Type B pancreatic cell (in vitro differentiated cells): ENCODE measurements around the gene SMARCC1. TPM values are rescaled to one million over a fixed set of nuclear protein-coding genes. Genes with fewer than 3 reads are reported as not detected.

Experiments
- DNase-seq: peaks from one replicate; pipeline ENCODE4 v3.0.0; 2021; ENCODE audit warnings: mixed read lengths; ENCODE audit not compliant: unreplicated experiment; ENCODE audit errors: extremely low spot score
- H3K27ac Mint-ChIP-seq: 2 replicates; pipeline ENCODE4 v1.8.0; 2021; ENCODE audit warnings: mild to moderate bottlenecking, mixed read lengths
- H3K27me3 Mint-ChIP-seq: 2 replicates; pipeline ENCODE4 v1.8.0; 2021; ENCODE audit warnings: mixed read lengths
- H3K36me3 Mint-ChIP-seq: 2 replicates; pipeline ENCODE4 v1.8.0; 2021; ENCODE audit warnings: mixed read lengths
- H3K4me1 Mint-ChIP-seq: one replicate; pipeline ENCODE4 v1.8.0; 2021; ENCODE audit warnings: mixed read lengths; ENCODE audit not compliant: unreplicated experiment
- H3K4me3 Mint-ChIP-seq: 2 replicates; pipeline ENCODE4 v1.8.0; 2021; ENCODE audit warnings: mild to moderate bottlenecking, mixed read lengths
- H3K9me3 Mint-ChIP-seq: 2 replicates; pipeline ENCODE4 v1.8.0; 2021; ENCODE audit warnings: mixed read lengths
- total RNA-seq: library from RNA; stranded (reverse); gene quantifications from 2 replicates; pipeline ENCODE4 v1.2.1, GENCODE V29; 2021; ENCODE audit warnings: low replicate concordance
- TF ChIP-seq, protein P1 (sequence below): fragments of 200-600 bp; sonication (generic); conservative IDR thresholded peaks from 2 replicates; pipeline ENCODE4 v1.5.0; 2021; ENCODE audit warnings: antibody characterized with exemption, mild to moderate bottlenecking

The SMARCC1 gene
- total RNA-seq, 1 donor from 2014 or later = 200 TPM

DNA sequence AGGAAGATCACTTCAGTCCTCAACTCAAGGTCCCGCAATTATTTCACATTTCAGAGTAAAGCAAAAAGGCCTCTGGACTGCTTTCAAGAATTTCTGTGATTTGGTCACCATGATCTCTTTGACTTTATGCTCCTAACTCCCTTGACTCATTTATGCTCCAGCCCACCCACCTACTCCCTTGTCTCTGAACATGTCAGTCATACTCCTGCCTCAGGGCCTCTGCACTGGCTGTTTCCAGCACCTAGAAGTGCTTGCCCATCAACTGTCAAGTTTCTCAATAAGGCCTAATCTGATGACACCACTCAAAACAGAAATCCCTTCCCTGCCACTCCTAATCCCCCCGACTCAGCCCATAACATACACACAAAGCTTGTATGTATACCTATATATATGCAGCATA, 166.9 kb downstream of the SMARCC1 start:
- TF ChIP-seq, protein P1, sequence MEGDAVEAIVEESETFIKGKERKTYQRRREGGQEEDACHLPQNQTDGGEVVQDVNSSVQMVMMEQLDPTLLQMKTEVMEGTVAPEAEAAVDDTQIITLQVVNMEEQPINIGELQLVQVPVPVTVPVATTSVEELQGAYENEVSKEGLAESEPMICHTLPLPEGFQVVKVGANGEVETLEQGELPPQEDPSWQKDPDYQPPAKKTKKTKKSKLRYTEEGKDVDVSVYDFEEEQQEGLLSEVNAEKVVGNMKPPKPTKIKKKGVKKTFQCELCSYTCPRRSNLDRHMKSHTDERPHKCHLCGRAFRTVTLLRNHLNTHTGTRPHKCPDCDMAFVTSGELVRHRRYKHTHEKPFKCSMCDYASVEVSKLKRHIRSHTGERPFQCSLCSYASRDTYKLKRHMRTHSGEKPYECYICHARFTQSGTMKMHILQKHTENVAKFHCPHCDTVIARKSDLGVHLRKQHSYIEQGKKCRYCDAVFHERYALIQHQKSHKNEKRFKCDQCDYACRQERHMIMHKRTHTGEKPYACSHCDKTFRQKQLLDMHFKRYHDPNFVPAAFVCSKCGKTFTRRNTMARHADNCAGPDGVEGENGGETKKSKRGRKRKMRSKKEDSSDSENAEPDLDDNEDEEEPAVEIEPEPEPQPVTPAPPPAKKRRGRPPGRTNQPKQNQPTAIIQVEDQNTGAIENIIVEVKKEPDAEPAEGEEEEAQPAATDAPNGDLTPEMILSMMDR = no peak
- Mint-ChIP-seq H3K9me3 (no peaks in the 10 kb centered on the region), H3K27ac (no peak overlapping the region), H3K4me1 (no peaks in the 10 kb centered on the region), H3K27me3 (no peaks in the 10 kb centered on the region), H3K36me3 (peaks cover 33% of the 10 kb centered on the region), H3K4me3 (no peak overlapping the region)
- no peak for DNase-seq

DNA sequence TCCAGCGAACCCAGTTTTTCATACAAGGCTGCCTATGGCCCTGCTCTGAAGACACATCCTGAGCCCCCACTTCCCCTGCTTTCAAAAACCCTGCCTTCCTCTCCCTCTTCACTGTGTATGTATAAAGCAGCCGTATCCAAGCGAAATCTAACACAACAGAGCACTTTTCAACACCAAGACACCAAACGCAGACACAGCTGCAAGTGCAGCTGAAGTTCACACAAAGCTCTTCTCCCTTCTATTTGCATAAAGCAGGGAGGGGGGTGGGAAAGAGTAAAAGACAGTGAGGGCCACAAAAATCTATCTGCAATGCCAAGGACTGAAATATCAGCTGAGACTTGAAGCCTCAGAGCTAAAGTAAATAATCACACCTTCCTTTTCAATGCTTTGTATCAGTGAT, 168.0 kb downstream of the SMARCC1 start:
- DNase-seq = no peak
- Mint-ChIP-seq H3K9me3 (no peaks in the 10 kb centered on the region), H3K27ac (no peak overlapping the region), H3K4me3 (no peak overlapping the region), H3K4me1 (no peaks in the 10 kb centered on the region), H3K36me3 (peaks cover 30% of the 10 kb centered on the region), H3K27me3 (no peaks in the 10 kb centered on the region)
- TF ChIP-seq, protein P1 = no peak

DNA sequence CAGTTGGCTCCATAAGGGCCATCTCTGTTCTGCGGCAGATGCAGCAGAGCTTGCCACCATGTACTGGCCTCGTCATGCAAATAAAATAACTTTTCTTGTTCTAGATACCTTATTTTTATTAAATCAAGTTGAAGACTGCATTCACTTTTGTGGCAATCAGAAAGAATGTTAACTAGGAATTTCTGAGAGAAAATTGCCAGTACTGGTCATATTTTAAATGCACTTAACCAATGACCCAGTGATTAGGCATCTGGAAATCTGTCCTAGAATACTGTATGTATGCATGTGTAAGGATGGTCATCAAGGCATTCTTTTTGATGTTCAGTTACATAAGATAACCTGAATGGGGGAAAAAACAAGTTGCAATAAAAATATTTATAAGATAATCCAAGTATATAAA, 168.8 kb downstream of the SMARCC1 start:
- H3K27ac Mint-ChIP-seq = no peak overlapping the region
- peaks cover 35% of the 10 kb centered on the region for H3K36me3 Mint-ChIP-seq

DNA sequence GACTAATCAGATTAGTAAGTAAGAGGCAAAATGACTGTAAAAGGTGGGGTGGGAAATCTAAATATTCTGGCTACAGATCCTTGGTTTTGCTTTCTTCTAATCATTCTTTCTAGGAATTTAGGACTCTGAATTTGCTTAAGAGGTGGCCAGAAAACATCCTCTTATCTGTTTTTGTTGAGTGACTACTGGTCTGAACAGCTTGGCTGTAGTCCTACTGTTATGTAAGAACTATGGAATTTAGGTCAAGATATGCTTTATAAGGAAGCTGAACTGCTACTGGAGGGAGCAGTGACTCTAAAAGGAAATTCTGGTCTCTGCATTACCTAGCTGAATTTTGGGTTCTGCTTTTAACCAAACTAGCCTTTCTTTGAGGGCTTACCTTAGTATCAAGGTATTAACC, 169.5 kb downstream of the SMARCC1 start:
- Mint-ChIP-seq H3K27ac (peak overlapping the region; percentile 25), H3K4me3 (no peak overlapping the region), H3K36me3 (peaks cover 28% of the 10 kb centered on the region), H3K4me1 (no peaks in the 10 kb centered on the region), H3K9me3 (no peaks in the 10 kb centered on the region), H3K27me3 (no peaks in the 10 kb centered on the region)
- no peak for DNase-seq
- TF ChIP-seq, protein P1 = no peak

More for the DNA sequence above, 168.8 kb downstream of the SMARCC1 start:
- H3K4me3 Mint-ChIP-seq = no peak overlapping the region
- TF ChIP-seq, protein P1 = no peak
- no peaks in the 10 kb centered on the region for H3K9me3 Mint-ChIP-seq
- DNase-seq = no peak
- no peaks in the 10 kb centered on the region for H3K27me3 Mint-ChIP-seq
- no peaks in the 10 kb centered on the region for H3K4me1 Mint-ChIP-seq

DNA sequence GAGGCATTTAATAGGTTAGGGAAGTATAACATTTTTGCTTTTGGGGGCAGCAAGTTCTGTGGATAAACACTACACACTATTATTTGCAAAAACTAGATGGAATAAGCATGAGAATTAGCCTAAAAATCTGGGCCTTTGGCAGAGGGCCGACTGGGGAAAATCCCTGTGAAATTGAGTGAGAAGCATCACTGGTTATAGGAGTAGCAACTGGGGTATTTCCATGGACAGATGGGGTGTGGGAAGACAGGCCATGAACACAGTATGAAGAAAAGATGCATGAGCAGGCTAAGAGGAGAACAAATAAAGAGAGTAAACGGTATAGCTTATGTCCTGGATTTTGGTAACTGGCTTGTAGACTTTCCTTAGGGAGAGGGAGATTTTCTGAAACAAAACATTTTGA, 170.1 kb downstream of the SMARCC1 start:
- Mint-ChIP-seq H3K4me3 (no peak overlapping the region), H3K27ac (peak overlapping the region; percentile 25), H3K9me3 (no peaks in the 10 kb centered on the region), H3K36me3 (peaks cover 26% of the 10 kb centered on the region), H3K4me1 (no peaks in the 10 kb centered on the region), H3K27me3 (no peaks in the 10 kb centered on the region)
- TF ChIP-seq, protein P1 = no peak
- no peak for DNase-seq

DNA sequence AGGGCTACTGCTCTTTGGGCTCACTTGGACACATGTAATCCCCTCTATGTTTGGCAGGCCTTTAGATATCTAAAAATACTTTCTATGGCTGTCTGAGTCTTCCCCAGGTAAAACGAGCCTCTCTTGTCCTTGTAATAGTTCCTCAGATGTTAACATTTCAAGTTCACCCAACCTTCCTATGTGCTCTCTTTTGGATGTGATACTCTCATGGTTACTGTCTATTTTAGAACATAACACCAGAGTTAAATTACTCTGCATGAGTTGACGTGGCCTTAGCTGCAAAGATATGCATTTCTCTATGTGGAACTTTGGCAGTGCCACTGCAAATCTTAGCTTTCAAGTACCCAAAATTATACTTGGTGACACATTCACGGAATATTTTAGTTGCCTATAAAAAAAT, 171.1 kb downstream of the SMARCC1 start:
- TF ChIP-seq, protein P1 = no peak
- Mint-ChIP-seq H3K27me3 (no peaks in the 10 kb centered on the region), H3K36me3 (peaks cover 26% of the 10 kb centered on the region), H3K4me3 (no peak overlapping the region), H3K27ac (no peak overlapping the region), H3K9me3 (no peaks in the 10 kb centered on the region), H3K4me1 (no peaks in the 10 kb centered on the region)
- DNase-seq = no peak
